Stimulated activated CD8-positive, alpha-beta memory T cell treated with anti-CD3 and anti-CD28 coated beads, Interleukin-12 subunit alpha, Interleukin-12 subunit beta, amount 100 ng/mL, for 4 hours (primary cell): ENCODE measurements around the gene ADGRL3.

Experiments used
- DNase-seq: peaks from one replicate; pipeline ENCODE4 v3.0.0-alpha.2; 2020; ENCODE audit warnings: low read depth

Gene ADGRL3

GRCh38 chr4:61277785-61278760 is 77.9 kb downstream of the ADGRL3 start:
- DNase-seq = no peak

GRCh38 chr4:61292322-61292721 is 92.2 kb downstream of the ADGRL3 start:
- no peak for DNase-seq

- no peak for DNase-seq
Measured at GRCh38 chr4:61293707-61294400, 93.7 kb downstream of the ADGRL3 start.

- no peak for DNase-seq
Measured at GRCh38 chr4:61294936-61295335, 94.8 kb downstream of the ADGRL3 start.

GRCh38 chr4:61296144-61296543 is 96.0 kb downstream of the ADGRL3 start:
- DNase-seq = no peak

GRCh38 chr4:61298178-61298740 is 98.1 kb downstream of the ADGRL3 start:
- no peak for DNase-seq

- no peak for DNase-seq
Measured at GRCh38 chr4:61299316-61299715, 99.2 kb downstream of the ADGRL3 start.

GRCh38 chr4:61300266-61300844 is 100.2 kb downstream of the ADGRL3 start:
- no peak for DNase-seq

- no peak for DNase-seq
Measured at GRCh38 chr4:61301271-61301670, 101.1 kb downstream of the ADGRL3 start.

- DNase-seq = no peak
Measured at GRCh38 chr4:61308033-61308432, 107.9 kb downstream of the ADGRL3 start.

- no peak for DNase-seq
Measured at GRCh38 chr4:61309616-61310015, 109.5 kb downstream of the ADGRL3 start.

GRCh38 chr4:61312526-61312925 is 112.4 kb downstream of the ADGRL3 start:
- DNase-seq = no peak

GRCh38 chr4:61318431-61318830 is 118.3 kb downstream of the ADGRL3 start:
- no peak for DNase-seq

- DNase-seq = no peak
Measured at GRCh38 chr4:61319156-61319555, 119.0 kb downstream of the ADGRL3 start.

GRCh38 chr4:61320154-61320553 is 120.0 kb downstream of the ADGRL3 start:
- DNase-seq = no peak

- DNase-seq = no peak
Measured at GRCh38 chr4:61320631-61321030, 120.5 kb downstream of the ADGRL3 start.

GRCh38 chr4:61332693-61333092 is 132.6 kb downstream of the ADGRL3 start:
- no peak for DNase-seq

GRCh38 chr4:61333490-61333889 is 133.4 kb downstream of the ADGRL3 start:
- no peak for DNase-seq

- no peak for DNase-seq
Measured at GRCh38 chr4:61335241-61335763, 135.2 kb downstream of the ADGRL3 start.

- no peak for DNase-seq
Measured at GRCh38 chr4:61336488-61336887, 136.4 kb downstream of the ADGRL3 start.

- DNase-seq = no peak
Measured at GRCh38 chr4:61336916-61337315, 136.8 kb downstream of the ADGRL3 start.

- no peak for DNase-seq
Measured at GRCh38 chr4:61342061-61342460, 141.9 kb downstream of the ADGRL3 start.
